ENCODE results near the gene TBC1D2B. TPM values are rescaled to one million over a fixed set of nuclear protein-coding genes. Genes with fewer than 3 reads are reported as not detected.
"Not testable (repeated sequence)": the region's sequence is repeated elsewhere in the genome, so short reads cannot be mapped to it uniquely, and the experiment has no call there.

TBC1D2B gene
- total RNA-seq, 1 donor from 2014 or later = 69.8 TPM

GRCh38 chr15:77988347-77989295 is 88.9 kb downstream of the TBC1D2B start:
- no peaks in the 10 kb centered on the region for H3K9me3 ChIP-seq
- no peak for TF ChIP-seq CTCF (IDR thresholded peaks at IDR 0.05)
- no peak overlapping the region for H3K27ac ChIP-seq
- DNase-seq = peak; percentile 44
- ATAC-seq = no peak
- H3K27me3 ChIP-seq (ENCODE audit: low read depth) = no peaks in the 10 kb centered on the region
- no peak overlapping the region for H3K4me3 ChIP-seq
- peaks cover 5% of the 10 kb centered on the region for H3K36me3 ChIP-seq
- peaks cover 22% of the 10 kb centered on the region for H3K4me1 ChIP-seq
- intact Hi-C loops (cut with DNase I) = no loop called here

GRCh38 chr15:77987765-77988136 is 89.8 kb downstream of the TBC1D2B start:
- H3K27me3 ChIP-seq (ENCODE audit: low read depth); H3K27ac ChIP-seq; DNase-seq; intact Hi-C loops (cut with DNase I); H3K4me3 ChIP-seq; H3K9me3 ChIP-seq; ATAC-seq; H3K36me3 ChIP-seq: not testable (repeated sequence)
- H3K4me1 ChIP-seq = peaks cover 17% of the 10 kb centered on the region

- intact Hi-C loops (cut with DNase I) = no loop called here
These were observed 90.4 kb downstream of the TBC1D2B start for GRCh38 chr15:77986891-77987764.

GRCh38 chr15:77985931-77986480 is 91.5 kb downstream of the TBC1D2B start:
- DNase-seq (no peak), ATAC-seq (no peak)
- no peak overlapping the region for H3K4me3 ChIP-seq
- TF ChIP-seq CTCF (IDR thresholded peaks at IDR 0.05) = no peak
- no peak overlapping the region for H3K27ac ChIP-seq
- intact Hi-C loops (cut with DNase I) = no loop called here
- peaks cover 10% of the 10 kb centered on the region for H3K4me1 ChIP-seq
- H3K9me3 ChIP-seq = no peaks in the 10 kb centered on the region
- no peaks in the 10 kb centered on the region for H3K36me3 ChIP-seq
- no peaks in the 10 kb centered on the region for H3K27me3 ChIP-seq (ENCODE audit: low read depth)

More at GRCh38 chr15:77986891-77987764, 90.4 kb downstream of the TBC1D2B start:
- ATAC-seq (no peak), DNase-seq (no peak)
- no peak overlapping the region for H3K27ac ChIP-seq
- H3K4me1 ChIP-seq = peaks cover 17% of the 10 kb centered on the region
- no peak overlapping the region for H3K4me3 ChIP-seq
- H3K36me3 ChIP-seq = no peaks in the 10 kb centered on the region
- no peaks in the 10 kb centered on the region for H3K9me3 ChIP-seq
- H3K27me3 ChIP-seq (ENCODE audit: low read depth) = no peaks in the 10 kb centered on the region
- no peak for TF ChIP-seq CTCF (IDR thresholded peaks at IDR 0.05)

- Histone ChIP-seq H3K9me3 (no peaks in the 10 kb centered on the region), H3K27me3 (ENCODE audit: low read depth) (no peaks in the 10 kb centered on the region), H3K4me1 (peaks cover 3% of the 10 kb centered on the region), H3K4me3 (no peak overlapping the region), H3K36me3 (no peaks in the 10 kb centered on the region), H3K27ac (no peak overlapping the region)
- intact Hi-C loops (cut with DNase I) = no loop called here
- TF ChIP-seq CTCF (IDR thresholded peaks at IDR 0.05) = no peak
- ATAC-seq (no peak), DNase-seq (peak; percentile 24)
These were observed 92.2 kb downstream of the TBC1D2B start for GRCh38 chr15:77985031-77985930.
